K562 (cell line): ENCODE data around the gene RAB4B. TPM values are rescaled to one million over a fixed set of nuclear protein-coding genes. Genes with fewer than 3 reads are reported as not detected.

Experiments
- CHD4 ChIP-seq: fragments of 200-600 bp; sonication (generic); IDR thresholded peaks from 3 replicates; pipeline ENCODE4 v1.6.1; 2012; ENCODE audit warnings: low read depth, mild to moderate bottlenecking, mixed read lengths, low read length, inconsistent platforms; ENCODE audit not compliant: insufficient read depth, insufficient replicate concordance, poor library complexity, severe bottlenecking
- DLX4 ChIP-seq: fragments of 250-450 bp; sonication (Bioruptor Pico); IDR thresholded peaks from 2 replicates; pipeline ENCODE4 v1.6.1; 2021; ENCODE audit warnings: mild to moderate bottlenecking
- EP300 ChIP-seq: IDR thresholded peaks from 2 replicates; pipeline ENCODE4 v1.6.1; 2012; ENCODE audit warnings: low read length, improper control_type of control experiment
- HCFC1 ChIP-seq: IDR thresholded peaks from 2 replicates; pipeline ENCODE4 v1.6.1; 2012; ENCODE audit warnings: low read depth, low read length, improper control_type of control experiment
- HINFP ChIP-seq: fragments of 450-650 bp; conservative IDR thresholded peaks from 2 replicates; pipeline ENCODE4 v1.6.1; 2016; ENCODE audit warnings: missing genetic modification characterization, low read depth, mild to moderate bottlenecking, control low read depth, missing compliant biosample characterization
- MCM2 ChIP-seq: fragments of 450-650 bp; IDR thresholded peaks from 2 replicates; pipeline ENCODE4 v1.6.1; 2017; ENCODE audit warnings: low read depth, mild to moderate bottlenecking
- RAD51 ChIP-seq: fragments of 450-650 bp; IDR thresholded peaks from 2 replicates; pipeline ENCODE4 v1.7.1; 2016; ENCODE audit warnings: low read depth, mild to moderate bottlenecking, borderline replicate concordance
- SIX5 ChIP-seq, 2 experiments: IDR thresholded peaks; 2 replicates each; pipeline ENCODE4 v1.6.1; 2011; ENCODE audit warnings: low read length in 2 of 2, borderline replicate concordance in 1 of 2, low read depth in 1 of 2, mild to moderate bottlenecking in 1 of 2, moderate library complexity in 1 of 2; ENCODE audit not compliant: insufficient read depth in 1 of 2
- TFE3 ChIP-seq: fragments of 450-650 bp; formaldehyde crosslinking; IDR thresholded peaks from 2 replicates; pipeline ENCODE4 v1.4.0; 2020; ENCODE audit warnings: mild to moderate bottlenecking, mixed read lengths
- THRAP3 ChIP-seq: fragments of 450-650 bp; IDR thresholded peaks from 2 replicates; pipeline ENCODE4 v1.6.1; 2016; ENCODE audit warnings: mild to moderate bottlenecking, inconsistent platforms, borderline replicate concordance
- ZBTB11 ChIP-seq, 3 experiments: fragments of 200-800 bp in 1 of 3; fragments of 250-450 bp in 1 of 3; fragments of 450-650 bp in 1 of 3; sonication (Bioruptor Pico) in 1 of 3; sonication (Bioruptor generic) in 1 of 3; formaldehyde crosslinking in 1 of 3; IDR thresholded peaks; 2 replicates each; pipeline versions ENCODE4 v1.6.1 to v1.8.0; 2016 to 2022; ENCODE audit warnings: mild to moderate bottlenecking in 2 of 3, missing genetic modification characterization in 2 of 3, missing compliant biosample characterization in 1 of 3, moderate library complexity in 1 of 3
- ZNF592 ChIP-seq: fragments of 450-650 bp; IDR thresholded peaks from 2 replicates; pipeline ENCODE4 v1.6.1; 2017; ENCODE audit warnings: antibody characterized with exemption, mild to moderate bottlenecking
- ZNF707 ChIP-seq: fragments of 250-450 bp; sonication (Bioruptor Pico); conservative IDR thresholded peaks from 2 replicates; pipeline ENCODE4 v1.8.0; 2022; ENCODE audit warnings: inconsistent platforms, mild to moderate bottlenecking, moderate library complexity
- ZNF778 ChIP-seq: fragments of 450-650 bp; formaldehyde crosslinking; IDR thresholded peaks from 2 replicates; pipeline ENCODE4 v1.4.0; 2020; ENCODE audit warnings: mild to moderate bottlenecking, moderate library complexity
- polyA plus RNA-seq, 8 experiments: library from polyadenylated mRNA; depleted of rRNA in 4 of 8; stranded (reverse) in 5 of 8; unstranded in 3 of 8; fragments of >200 nt; fragmentation: Nextera tagmentation in 2 of 8; fragmentation: Illumina TruSeq in 1 of 8; extraction: Ambion mirVana in 2 of 8; extraction: Trizol in 1 of 8; gene quantifications; 2 replicates each; pipeline versions ENCODE4 v1.2.1 to v1.2.3, GENCODE V29; 2011 to 2014; ENCODE audit warnings: inconsistent platforms in 1 of 8, missing spikeins in 1 of 8
- total RNA-seq, 7 experiments: library from RNA; depleted of rRNA in 6 of 7; stranded (reverse); fragments of >200 nt in 6 of 7; fragmentation: Illumina TruSeq in 2 of 7; extraction: Trizol in 2 of 7; gene quantifications; 2 replicates each; pipeline versions ENCODE4 v1.2.1 to v1.2.3, GENCODE V29; 2011 to 2021; ENCODE audit warnings: low replicate concordance in 1 of 7

Gene RAB4B
- total and polyA plus RNA-seq, 9 of the 15 experiments (the other 6 are each of a cell fraction or from before 2014, with no cell fraction given): 0.28 to 20.4 (median 9.0) TPM

- TF ChIP-seq TFE3 (CRISPR knock-in tag) (no peak), DLX4 (CRISPR knock-in tag) (no peak), CHD4 (no peak), ZNF778 (CRISPR knock-in tag) (no peak), MCM2 (no peak), RAD51 (no peak), EP300 (no peak), ZNF707 (CRISPR knock-in tag) (no peak), HINFP (peak; percentile 77), HCFC1 (no peak), ZBTB11 (CRISPR knock-in tag; IDR thresholded peaks at IDR 0.05) (peak in 1 of 3 experiments; percentile 61; a peak in 1 of 6 replicates), ZNF592 (peak; percentile 91), SIX5 (IDR thresholded peaks at IDR 0.05; ENCODE audit: borderline replicate concordance in 1 of 2, insufficient read depth in 1 of 2, low read depth in 1 of 2, low read length in 2 of 2) (no peak), THRAP3 (no peak)
These were observed 20.1 kb downstream of the RAB4B start (continued) for GRCh38 chr19:40797963-40798682.
